Neural progenitor cell (in vitro differentiated cells): ENCODE measurements around the gene RACGAP1. TPM values are rescaled to one million over a fixed set of nuclear protein-coding genes. Genes with fewer than 3 reads are reported as not detected.

Source experiments
- DNase-seq: peaks from one replicate; pipeline ENCODE4 v3.0.0-alpha.2; 2016; ENCODE audit warnings: low spot score
- H2AFZ ChIP-seq: fragments of 200-600 bp; sonication (generic); replicated peaks from 2 replicates; pipeline ENCODE4 v1.6.1; 2016; ENCODE audit warnings: antibody characterized with exemption
- H3F3A ChIP-seq: fragments of 200-600 bp; sonication (generic); 2 replicates; pipeline ENCODE4 v1.6.1; 2016; ENCODE audit warnings: antibody characterized with exemption, low read depth
- H3K27ac ChIP-seq: fragments of 200-600 bp; sonication (generic); 2 replicates; pipeline ENCODE4 v1.5.1; 2016; ENCODE audit warnings: mild to moderate bottlenecking
- H3K27me3 ChIP-seq: fragments of 200-600 bp; sonication (generic); 2 replicates; pipeline ENCODE4 v1.6.1; 2016; ENCODE audit warnings: mild to moderate bottlenecking, moderate library complexity
- H3K36me3 ChIP-seq: fragments of 200-600 bp; sonication (generic); 2 replicates; pipeline ENCODE4 v1.5.1; 2016
- H3K4me1 ChIP-seq: fragments of 200-600 bp; sonication (generic); 2 replicates; pipeline ENCODE4 v1.6.1; 2016; ENCODE audit warnings: mixed run types
- H3K4me2 ChIP-seq: fragments of 200-600 bp; sonication (generic); 2 replicates; pipeline ENCODE4 v1.6.1; 2016
- H3K4me3 ChIP-seq: fragments of 200-600 bp; sonication (generic); 2 replicates; pipeline ENCODE4 v1.5.1; 2016
- H3K79me2 ChIP-seq: fragments of 200-600 bp; sonication (generic); 2 replicates; pipeline ENCODE4 v1.6.1; 2016; ENCODE audit warnings: low read depth
- H3K9ac ChIP-seq: fragments of 200-600 bp; sonication (generic); 2 replicates; pipeline ENCODE4 v1.6.1; 2016
- H3K9me3 ChIP-seq: fragments of 200-600 bp; sonication (generic); 2 replicates; pipeline ENCODE4 v1.5.1; 2016; ENCODE audit warnings: low read depth
- H4K20me1 ChIP-seq: fragments of 200-600 bp; sonication (generic); 2 replicates; pipeline ENCODE4 v1.6.1; 2016; ENCODE audit warnings: low read depth
- H3K27ac Mint-ChIP-seq: 3 replicates; pipeline ENCODE4 v1.8.0; 2021; ENCODE audit warnings: mixed read lengths
- H3K27me3 Mint-ChIP-seq: 2 replicates; pipeline ENCODE4 v1.8.0; 2022; ENCODE audit warnings: low read depth, mild to moderate bottlenecking, inconsistent platforms, moderate library complexity, mixed read lengths; ENCODE audit not compliant: insufficient read depth
- H3K36me3 Mint-ChIP-seq: 3 replicates; pipeline ENCODE4 v1.8.0; 2021; ENCODE audit warnings: mixed read lengths
- H3K4me1 Mint-ChIP-seq: 3 replicates; pipeline ENCODE4 v1.8.0; 2021; ENCODE audit warnings: mixed read lengths
- H3K4me3 Mint-ChIP-seq: 3 replicates; pipeline ENCODE4 v1.8.0; 2021; ENCODE audit warnings: mild to moderate bottlenecking, moderate library complexity, mixed read lengths
- H3K9me3 Mint-ChIP-seq: 3 replicates; pipeline ENCODE4 v1.8.0; 2020; ENCODE audit warnings: mixed read lengths
- EZH2 ChIP-seq: fragments of 200-600 bp; sonication (generic); IDR thresholded peaks from 2 replicates; pipeline ENCODE4 v1.6.1; 2017; ENCODE audit warnings: antibody characterized with exemption, mild to moderate bottlenecking, moderate library complexity
- EZH2phosphoT487 ChIP-seq: fragments of 200-600 bp; sonication (generic); IDR thresholded peaks from 2 replicates; pipeline ENCODE4 v1.6.1; 2017; ENCODE audit warnings: antibody characterized with exemption
- total RNA-seq: library from RNA; depleted of rRNA; stranded (reverse); fragments of >200 nt; gene quantifications from 2 replicates; pipeline ENCODE4 v1.2.3, GENCODE V29; 2015; ENCODE audit warnings: low replicate concordance
- TF ChIP-seq, protein P1 (sequence below): fragments of 200-600 bp; sonication (generic); IDR thresholded peaks from 2 replicates; pipeline ENCODE4 v1.5.1; 2017; ENCODE audit warnings: antibody characterized with exemption, mild to moderate bottlenecking

RACGAP1 gene
- total RNA-seq, 1 donor from 2014 or later: 149 TPM

DNA sequence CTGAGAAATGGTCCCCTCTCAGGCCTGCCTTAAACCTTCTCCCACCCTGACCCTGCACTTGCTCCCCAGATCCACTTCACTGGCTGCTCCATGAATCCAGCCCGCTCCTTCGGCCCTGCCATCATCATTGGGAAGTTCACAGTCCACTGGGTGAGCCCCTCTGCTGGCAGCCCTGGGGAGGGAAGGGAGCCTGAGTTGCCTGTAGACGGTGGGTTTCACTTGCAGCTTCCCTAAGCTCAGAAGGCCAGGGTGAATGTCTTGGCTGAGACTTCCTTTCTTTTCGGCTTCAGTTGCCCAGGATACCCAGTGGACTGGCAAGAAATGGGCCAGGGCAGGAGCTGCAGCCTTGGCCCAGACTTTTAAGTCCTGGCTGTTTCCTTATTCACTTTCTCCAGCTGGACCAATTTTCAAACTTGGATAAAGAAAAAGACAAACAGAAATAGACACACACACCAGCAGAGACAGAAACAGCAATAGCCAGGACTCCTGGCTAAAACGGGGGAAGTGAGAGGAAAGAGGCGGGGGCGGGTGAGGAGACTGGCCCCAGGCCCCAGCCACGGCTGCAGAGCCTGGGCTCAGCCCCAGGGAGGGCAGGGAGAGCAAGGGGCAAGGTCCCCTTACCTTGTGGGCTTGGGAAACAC, 50.5 kb downstream of the RACGAP1 start:
- H3K4me1 ChIP-seq: peaks cover 13% of the 10 kb centered on the region
- no peak overlapping the region for H2AFZ ChIP-seq

GRCh38 chr12:49974231-49974675, 51.0 kb downstream of the RACGAP1 start:
- Mint-ChIP-seq H3K27me3 (peaks cover 8% of the 10 kb centered on the region), H3K9me3 (no peaks in the 10 kb centered on the region), H3K27ac (no peak overlapping the region), H3K4me1 (peaks cover 23% of the 10 kb centered on the region), H3K4me3 (no peak overlapping the region), H3K36me3 (no peaks in the 10 kb centered on the region)
- H3K9ac ChIP-seq: no peak overlapping the region
- H3K27ac ChIP-seq: no peak overlapping the region
- no peak overlapping the region for H2AFZ ChIP-seq
- no peak overlapping the region for H3K4me3 ChIP-seq
- no peaks in the 10 kb centered on the region for H3K9me3 ChIP-seq
- no peaks in the 10 kb centered on the region for H3F3A ChIP-seq
- TF ChIP-seq EZH2: no peak
- TF ChIP-seq, protein P1, sequence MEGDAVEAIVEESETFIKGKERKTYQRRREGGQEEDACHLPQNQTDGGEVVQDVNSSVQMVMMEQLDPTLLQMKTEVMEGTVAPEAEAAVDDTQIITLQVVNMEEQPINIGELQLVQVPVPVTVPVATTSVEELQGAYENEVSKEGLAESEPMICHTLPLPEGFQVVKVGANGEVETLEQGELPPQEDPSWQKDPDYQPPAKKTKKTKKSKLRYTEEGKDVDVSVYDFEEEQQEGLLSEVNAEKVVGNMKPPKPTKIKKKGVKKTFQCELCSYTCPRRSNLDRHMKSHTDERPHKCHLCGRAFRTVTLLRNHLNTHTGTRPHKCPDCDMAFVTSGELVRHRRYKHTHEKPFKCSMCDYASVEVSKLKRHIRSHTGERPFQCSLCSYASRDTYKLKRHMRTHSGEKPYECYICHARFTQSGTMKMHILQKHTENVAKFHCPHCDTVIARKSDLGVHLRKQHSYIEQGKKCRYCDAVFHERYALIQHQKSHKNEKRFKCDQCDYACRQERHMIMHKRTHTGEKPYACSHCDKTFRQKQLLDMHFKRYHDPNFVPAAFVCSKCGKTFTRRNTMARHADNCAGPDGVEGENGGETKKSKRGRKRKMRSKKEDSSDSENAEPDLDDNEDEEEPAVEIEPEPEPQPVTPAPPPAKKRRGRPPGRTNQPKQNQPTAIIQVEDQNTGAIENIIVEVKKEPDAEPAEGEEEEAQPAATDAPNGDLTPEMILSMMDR: peak; percentile 57
- H3K4me2 ChIP-seq: no peak overlapping the region
- H3K36me3 ChIP-seq: no peaks in the 10 kb centered on the region
- no peaks in the 10 kb centered on the region for H3K79me2 ChIP-seq
- no peaks in the 10 kb centered on the region for H4K20me1 ChIP-seq
- peaks cover 24% of the 10 kb centered on the region for H3K27me3 ChIP-seq
- DNase-seq: peak; percentile 75
- H3K4me1 ChIP-seq: peaks cover 9% of the 10 kb centered on the region

More for the DNA sequence above, 50.5 kb downstream of the RACGAP1 start:
- Mint-ChIP-seq H3K27ac (peak overlapping the region; percentile 78), H3K4me3 (peak overlapping the region; percentile 64), H3K36me3 (no peaks in the 10 kb centered on the region), H3K27me3 (peaks cover 8% of the 10 kb centered on the region), H3K4me1 (peaks cover 29% of the 10 kb centered on the region), H3K9me3 (no peaks in the 10 kb centered on the region)
- Histone ChIP-seq H4K20me1 (no peaks in the 10 kb centered on the region), H3K9me3 (no peaks in the 10 kb centered on the region), H3K4me2 (no peak overlapping the region), H3F3A (no peaks in the 10 kb centered on the region), H3K79me2 (no peaks in the 10 kb centered on the region), H3K9ac (no peak overlapping the region), H3K27me3 (peaks cover 19% of the 10 kb centered on the region), H3K4me3 (no peak overlapping the region), H3K36me3 (no peaks in the 10 kb centered on the region), H3K27ac (no peak overlapping the region)
- DNase-seq: no peak
- TF ChIP-seq, protein P1: no peak
- no peak for TF ChIP-seq EZH2phosphoT487
- TF ChIP-seq EZH2: no peak

DNA sequence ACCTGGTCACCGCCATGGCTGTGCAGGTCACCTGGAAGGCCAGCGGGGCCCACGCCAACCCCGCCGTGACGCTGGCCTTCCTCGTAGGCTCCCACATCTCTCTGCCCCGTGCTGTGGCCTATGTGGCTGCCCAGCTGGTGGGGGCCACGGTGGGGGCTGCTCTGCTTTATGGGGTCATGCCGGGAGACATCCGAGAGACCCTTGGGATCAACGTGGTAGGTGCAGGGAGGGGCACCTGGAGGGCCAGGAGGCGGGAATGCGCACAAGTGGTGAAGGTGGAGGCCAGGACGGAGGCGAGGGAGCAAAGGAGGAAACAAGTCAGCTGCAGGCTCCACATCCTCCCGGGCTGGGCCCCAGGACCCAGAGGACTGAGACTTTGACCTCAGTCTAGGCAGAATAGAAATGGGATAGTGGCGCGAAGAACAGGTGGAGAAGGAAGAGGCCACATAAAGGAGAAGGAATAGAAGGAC, 51.9 kb downstream of the RACGAP1 start:
- peaks cover under 1% of the 10 kb centered on the region for H3K4me1 ChIP-seq
- H3K27ac ChIP-seq: no peak overlapping the region
- H4K20me1 ChIP-seq: no peaks in the 10 kb centered on the region
- H3K27ac Mint-ChIP-seq: no peak overlapping the region
- H3K4me1 Mint-ChIP-seq: peaks cover 15% of the 10 kb centered on the region
- H3K79me2 ChIP-seq: no peaks in the 10 kb centered on the region
- no peaks in the 10 kb centered on the region for H3K9me3 ChIP-seq
- H3K4me3 Mint-ChIP-seq: no peak overlapping the region
- no peaks in the 10 kb centered on the region for H3K36me3 Mint-ChIP-seq
- H3K27me3 ChIP-seq: peaks cover 33% of the 10 kb centered on the region
- H3F3A ChIP-seq: no peaks in the 10 kb centered on the region
- H3K9ac ChIP-seq: no peak overlapping the region
- TF ChIP-seq EZH2phosphoT487 (no peak), EZH2 (no peak)
- TF ChIP-seq, protein P1: no peak
- no peaks in the 10 kb centered on the region for H3K36me3 ChIP-seq
- no peaks in the 10 kb centered on the region for H3K9me3 Mint-ChIP-seq
- peaks cover 9% of the 10 kb centered on the region for H3K27me3 Mint-ChIP-seq
- no peak overlapping the region for H3K4me2 ChIP-seq
- no peak overlapping the region for H2AFZ ChIP-seq
- H3K4me3 ChIP-seq: no peak overlapping the region
- no peak for DNase-seq
